ENCODE measurements around the gene C19orf33.

- TF ChIP-seq POLR2A (IDR thresholded peaks at IDR 0.05) (peak in 1 of 4 donors; percentile 6), CTCF (IDR thresholded peaks at IDR 0.05) (no peak)
Observed at GRCh38 chr19:38336638-38337359, 32.7 kb downstream of the C19orf33 start.

Measured in esophagus squamous epithelium (tissue), 4 donors.